ENCODE data around the gene PTH1R.

DNA sequence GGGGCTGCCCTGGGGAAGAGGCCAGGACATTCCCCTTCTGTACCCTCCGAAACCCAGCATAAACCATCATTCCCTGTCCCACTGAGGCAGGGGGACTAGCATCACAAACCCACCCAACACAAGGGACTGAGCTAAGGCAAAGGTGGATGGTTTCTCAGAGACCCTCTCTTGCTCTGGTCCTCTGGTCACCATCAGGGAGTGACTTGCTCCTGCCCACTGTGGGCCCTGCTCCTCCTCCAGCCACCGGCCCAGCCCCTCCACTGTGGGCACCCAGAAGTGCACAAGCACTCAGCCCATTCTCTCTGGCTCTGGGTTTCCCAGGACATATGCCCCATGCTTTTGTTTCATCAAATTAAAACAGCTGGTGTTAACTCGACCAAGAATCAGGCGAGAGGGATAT is 44.9 kb downstream of the PTH1R start:
- TF ChIP-seq, protein P1, sequence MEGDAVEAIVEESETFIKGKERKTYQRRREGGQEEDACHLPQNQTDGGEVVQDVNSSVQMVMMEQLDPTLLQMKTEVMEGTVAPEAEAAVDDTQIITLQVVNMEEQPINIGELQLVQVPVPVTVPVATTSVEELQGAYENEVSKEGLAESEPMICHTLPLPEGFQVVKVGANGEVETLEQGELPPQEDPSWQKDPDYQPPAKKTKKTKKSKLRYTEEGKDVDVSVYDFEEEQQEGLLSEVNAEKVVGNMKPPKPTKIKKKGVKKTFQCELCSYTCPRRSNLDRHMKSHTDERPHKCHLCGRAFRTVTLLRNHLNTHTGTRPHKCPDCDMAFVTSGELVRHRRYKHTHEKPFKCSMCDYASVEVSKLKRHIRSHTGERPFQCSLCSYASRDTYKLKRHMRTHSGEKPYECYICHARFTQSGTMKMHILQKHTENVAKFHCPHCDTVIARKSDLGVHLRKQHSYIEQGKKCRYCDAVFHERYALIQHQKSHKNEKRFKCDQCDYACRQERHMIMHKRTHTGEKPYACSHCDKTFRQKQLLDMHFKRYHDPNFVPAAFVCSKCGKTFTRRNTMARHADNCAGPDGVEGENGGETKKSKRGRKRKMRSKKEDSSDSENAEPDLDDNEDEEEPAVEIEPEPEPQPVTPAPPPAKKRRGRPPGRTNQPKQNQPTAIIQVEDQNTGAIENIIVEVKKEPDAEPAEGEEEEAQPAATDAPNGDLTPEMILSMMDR (IDR thresholded peaks at IDR 0.05; ENCODE audit: low read depth, low read length) = no peak
- TF ChIP-seq, protein P2, sequence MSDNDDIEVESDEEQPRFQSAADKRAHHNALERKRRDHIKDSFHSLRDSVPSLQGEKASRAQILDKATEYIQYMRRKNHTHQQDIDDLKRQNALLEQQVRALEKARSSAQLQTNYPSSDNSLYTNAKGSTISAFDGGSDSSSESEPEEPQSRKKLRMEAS (IDR thresholded peaks at IDR 0.05; ENCODE audit: low read depth, low read length) = no peak
- no peak for TF ChIP-seq MYC (IDR thresholded peaks at IDR 0.05; ENCODE audit: low read depth, low read length)

All from NB4 (cell line).